ENCODE measurements around the gene ADH7. TPM values are rescaled to one million over a fixed set of nuclear protein-coding genes. Genes with fewer than 3 reads are reported as not detected.
"Not testable (repeated sequence)": the region's sequence is repeated elsewhere in the genome, so short reads cannot be mapped to it uniquely, and the experiment has no call there.

The ADH7 gene
- total RNA-seq, 1 donor from 2014 or later = 2.4 TPM

DNA sequence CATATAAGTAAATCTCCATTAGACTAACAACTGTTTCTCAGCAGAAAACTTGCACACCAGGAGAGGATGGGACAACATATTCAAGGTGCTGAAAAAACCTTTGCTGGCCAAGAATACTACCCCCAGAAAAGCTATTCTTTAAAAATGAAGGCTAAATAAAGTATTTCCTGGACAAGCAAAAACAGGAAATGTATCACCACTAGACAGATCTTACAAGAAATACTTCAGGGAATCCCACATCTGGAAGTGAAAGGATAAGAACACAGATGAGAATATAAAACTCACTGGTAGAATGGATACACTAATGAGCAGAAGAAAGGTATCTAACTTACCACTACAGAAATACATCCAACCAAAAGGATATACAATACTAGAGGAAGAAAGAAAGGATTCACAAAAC, 55.6 kb downstream of the ADH7 start:
- DNase-seq (ENCODE audit: low spot score) = no peak

DNA sequence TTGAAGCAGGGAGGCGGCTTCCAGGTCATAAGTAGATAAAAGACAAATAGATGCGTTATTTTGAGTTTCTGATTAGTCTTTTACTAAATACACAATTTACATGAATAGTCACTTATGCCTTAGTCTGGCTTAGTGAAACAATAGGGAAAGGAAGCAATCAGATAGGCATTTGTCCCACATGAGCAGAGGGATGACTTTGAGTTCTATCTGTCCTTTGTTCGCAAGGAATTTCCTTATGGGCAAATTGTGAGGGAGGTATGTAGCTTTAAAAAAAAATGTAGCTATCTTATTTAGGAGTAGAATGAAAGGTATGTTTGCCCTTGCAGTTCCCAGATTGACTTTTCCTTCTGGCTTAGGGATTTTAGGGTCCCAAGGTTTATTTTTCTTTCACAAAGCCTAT, 56.3 kb downstream of the ADH7 start:
- no peak for DNase-seq (ENCODE audit: low spot score)

DNA sequence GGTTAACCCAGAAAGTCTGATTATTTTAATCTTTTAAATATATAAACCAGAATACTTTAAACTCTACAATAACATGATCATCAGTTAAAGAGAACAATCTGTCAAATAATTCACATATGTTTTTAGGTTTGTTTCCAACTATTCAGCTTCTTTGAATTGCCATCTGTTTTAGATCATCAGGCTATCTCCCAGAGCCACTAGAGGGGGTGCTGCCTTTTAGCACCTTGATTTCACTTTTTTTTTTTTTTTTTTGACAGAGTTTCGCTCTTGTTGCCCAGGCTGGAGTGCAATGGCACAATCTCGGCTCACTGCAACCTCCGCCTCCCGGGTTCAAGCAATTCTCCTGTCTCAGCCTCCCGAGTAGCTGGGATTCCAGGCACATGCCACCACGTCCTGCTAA, 57.8 kb downstream of the ADH7 start:
- not testable (repeated sequence) for DNase-seq (ENCODE audit: low spot score)

DNA sequence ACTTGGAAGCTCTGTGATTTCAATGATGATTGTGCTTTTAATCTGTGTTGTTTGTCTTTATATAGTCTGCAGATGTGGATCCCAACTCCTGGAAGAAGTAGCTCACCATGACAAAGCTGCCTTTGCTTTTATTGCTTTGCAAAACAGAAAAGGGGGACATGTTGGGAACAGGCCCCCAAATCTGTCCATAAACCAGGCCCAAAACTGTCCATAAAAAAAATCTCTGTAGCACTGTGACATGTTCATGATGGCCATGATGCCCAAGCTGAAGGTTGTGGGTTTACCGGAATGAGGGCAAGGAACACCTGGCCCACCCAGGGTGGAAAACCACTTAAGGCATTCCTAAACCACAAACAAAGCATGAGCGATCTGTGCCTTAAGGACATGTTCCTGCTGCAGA, 62.7 kb downstream of the ADH7 start:
- not testable (repeated sequence) for DNase-seq (ENCODE audit: low spot score)

DNA sequence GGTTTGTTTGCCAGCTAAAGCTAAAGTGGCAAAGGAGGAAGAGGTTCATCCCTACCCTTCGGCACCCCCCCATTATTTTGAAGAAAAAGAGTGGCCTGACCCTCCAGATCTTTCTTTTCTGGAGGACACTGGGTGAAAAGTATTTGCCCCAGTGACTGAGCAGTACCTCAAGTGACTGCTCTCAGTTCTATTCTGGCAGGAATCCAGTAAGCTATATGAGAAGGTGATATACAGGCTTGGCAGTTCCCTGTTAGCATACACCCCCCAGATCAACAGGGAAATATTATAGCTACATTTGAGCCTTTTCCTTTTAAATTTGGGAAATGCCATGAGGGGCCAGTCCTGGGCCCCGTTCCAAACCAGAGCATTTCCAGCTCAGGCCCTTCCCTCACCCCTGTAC, 67.3 kb downstream of the ADH7 start:
- DNase-seq (ENCODE audit: low spot score) = not testable (repeated sequence)

DNA sequence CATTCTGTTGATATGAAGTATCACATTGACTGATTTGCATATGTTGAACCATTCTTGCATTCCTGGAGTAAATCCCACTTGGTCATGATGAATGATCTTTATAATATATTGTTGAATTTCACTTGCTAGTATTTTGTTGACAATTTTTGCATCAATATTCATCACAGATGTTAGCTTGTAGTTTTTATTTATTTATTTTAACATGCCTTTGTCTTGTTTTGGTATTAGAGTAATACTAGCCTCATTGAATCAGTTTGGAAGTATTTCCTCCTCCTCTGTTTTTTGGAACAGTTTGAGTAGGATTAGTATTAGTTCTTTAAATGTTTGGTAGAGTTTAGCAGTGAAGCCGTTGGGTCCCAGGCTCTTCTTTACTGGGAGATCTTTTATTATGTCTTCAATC, 68.7 kb downstream of the ADH7 start:
- DNase-seq (ENCODE audit: low spot score) = no peak

DNA sequence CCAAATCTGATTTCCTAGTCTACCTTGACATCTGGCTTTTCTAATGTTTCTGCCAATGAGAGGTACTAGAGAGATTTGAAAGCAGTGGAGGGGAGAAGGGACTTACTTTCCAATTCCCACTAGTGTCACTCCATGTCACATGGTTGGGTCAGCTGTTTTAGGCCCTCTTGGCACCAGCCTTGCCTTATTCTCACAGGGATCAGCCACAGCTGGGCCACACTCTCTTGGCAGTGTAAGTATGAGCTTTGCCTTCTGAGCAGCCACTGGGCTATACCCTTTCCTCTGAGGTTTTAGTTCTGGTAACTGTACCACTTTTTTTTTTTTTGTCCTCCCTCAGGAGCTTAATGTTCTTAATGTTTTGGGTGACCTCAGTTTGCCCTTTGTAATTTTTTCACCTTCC, 72.4 kb downstream of the ADH7 start:
- DNase-seq (ENCODE audit: low spot score) = no peak

Other genes with a start within 250 kb of the ADH7 start
- gene ADH6, start 216.1 kb downstream of the ADH7 start, total RNA-seq (ENCODE audit: insufficient read depth, low replicate concordance) = 16.4 TPM
- 0.48 TPM for gene ADH1A, start 144.4 kb downstream of the ADH7 start, total RNA-seq (ENCODE audit: insufficient read depth, low replicate concordance)
- gene ADH1B, start 113.9 kb downstream of the ADH7 start, total RNA-seq (ENCODE audit: insufficient read depth, low replicate concordance) = 14.4 TPM
- 5.3 TPM for gene ADH1C, start 82.6 kb downstream of the ADH7 start, total RNA-seq (ENCODE audit: insufficient read depth, low replicate concordance)
- 2.4 TPM for gene C4orf17, start 75.7 kb upstream of the ADH7 start, total RNA-seq (ENCODE audit: insufficient read depth, low replicate concordance)
- 44.8 TPM for gene TRMT10A, start 128.7 kb upstream of the ADH7 start, total RNA-seq (ENCODE audit: insufficient read depth, low replicate concordance)
- 5.1 TPM for gene MTTP, start 139.5 kb upstream of the ADH7 start, total RNA-seq (ENCODE audit: insufficient read depth, low replicate concordance)
- gene C4orf54, start 222.5 kb upstream of the ADH7 start, total RNA-seq (ENCODE audit: insufficient read depth, low replicate concordance) = 2.2 TPM

All from umbilical cord (tissue), 2 donors.